ENCODE results near the gene PNMA1. TPM values are rescaled to one million over a fixed set of nuclear protein-coding genes. Genes with fewer than 3 reads are reported as not detected.

The PNMA1 gene
- total and polyA plus RNA-seq, 9 of the 15 experiments (the other 6 are each of a cell fraction or from before 2014, with no cell fraction given), result 1.7 to 26.4 (median 8.7) TPM

- TF ChIP-seq NR2C2 (CRISPR knock-in tag; IDR thresholded peaks at IDR 0.05) (no peak), NR2C2 (tag; IDR thresholded peaks at IDR 0.05) (peak; percentile 52; the same call in 1 of the 2 replicates), POU5F1 (IDR thresholded peaks at IDR 0.05; ENCODE audit: borderline replicate concordance, low read depth, low read length, partially characterized antibody) (no peak), TAF7 (tag; IDR thresholded peaks at IDR 0.05) (no peak), RAD51 (IDR thresholded peaks at IDR 0.05; ENCODE audit: borderline replicate concordance, low read depth) (no peak), GATAD2B (IDR thresholded peaks at IDR 0.05; ENCODE audit: borderline replicate concordance) (no peak), SP1 (CRISPR knock-in tag; IDR thresholded peaks at IDR 0.05) (peak; percentile 39; the same call in 1 of the 2 replicates), RBBP5 (IDR thresholded peaks at IDR 0.05; ENCODE audit: borderline replicate concordance, insufficient read depth, low read length, poor library complexity, severe bottlenecking) (no peak), EP400 (IDR thresholded peaks at IDR 0.05) (peak; percentile 74), ZNF436 (CRISPR knock-in tag; IDR thresholded peaks at IDR 0.05) (no peak), CHD4 (IDR thresholded peaks at IDR 0.05; ENCODE audit: insufficient read depth, insufficient replicate concordance, low read depth, low read length, poor library complexity, severe bottlenecking) (no peak), ELF2 (CRISPR knock-in tag; IDR thresholded peaks at IDR 0.05) (no peak), MCM7 (IDR thresholded peaks at IDR 0.05) (no peak), SREBF2 (CRISPR knock-in tag; IDR thresholded peaks at IDR 0.05) (no peak), GTF3C2 (IDR thresholded peaks at IDR 0.05; ENCODE audit: borderline replicate concordance, extremely low read depth, insufficient read length) (no peak), PURB (CRISPR knock-in tag; IDR thresholded peaks at IDR 0.05; ENCODE audit: low read depth) (no peak), CREM (IDR thresholded peaks at IDR 0.05; ENCODE audit: low read depth) (peak; percentile 72), POLR2H (tag; IDR thresholded peaks at IDR 0.05; ENCODE audit: low read depth) (peak; percentile 73), DEAF1 (CRISPR knock-in tag; IDR thresholded peaks at IDR 0.05) (no peak)
Observed at GRCh38 chr14:73759714-73760597, 45.8 kb upstream of the PNMA1 start (continued).
